ENCODE data around the gene SPRYD3. TPM values are rescaled to one million over a fixed set of nuclear protein-coding genes. Genes with fewer than 3 reads are reported as not detected.
"Not testable (repeated sequence)": the region's sequence is repeated elsewhere in the genome, so short reads cannot be mapped to it uniquely, and the experiment has no call there.

Gene SPRYD3
- total RNA-seq, 1 donor = 26.8 TPM

GRCh38 chr12:53113136-53113705 is 34.0 kb upstream of the SPRYD3 start:
- no peak overlapping the region for H2AFZ ChIP-seq (ENCODE audit: low read length)
- H3K9me3 ChIP-seq (ENCODE audit: low read depth, low read length) = no peaks in the 10 kb centered on the region

GRCh38 chr12:53112431-53112830 is 33.2 kb upstream of the SPRYD3 start:
- not testable (repeated sequence) for H3K4me2 ChIP-seq (ENCODE audit: insufficient read depth, low read length); H3K9me3 ChIP-seq (ENCODE audit: low read depth, low read length); H2AFZ ChIP-seq (ENCODE audit: low read length); H3K79me2 ChIP-seq (ENCODE audit: insufficient read depth, low read length); H3K27ac ChIP-seq (ENCODE audit: low read depth, low read length); H4K20me1 ChIP-seq (ENCODE audit: insufficient read depth, low read length); H3K36me3 ChIP-seq (ENCODE audit: insufficient read depth, low read length); H3K4me3 ChIP-seq (ENCODE audit: insufficient read depth, low read length); H3K27me3 ChIP-seq (ENCODE audit: insufficient read depth, low read length); H3K4me1 ChIP-seq (ENCODE audit: insufficient read depth, low read length)
- peak; percentile 43 for DNase-seq (ENCODE audit: insufficient read length, low spot score, missing footprints)

More at GRCh38 chr12:53113136-53113705, 34.0 kb upstream of the SPRYD3 start:
- no peak for TF ChIP-seq CTCF (IDR thresholded peaks at IDR 0.05; ENCODE audit: extremely low read depth, low read depth, low read length)
- H3K27me3 ChIP-seq (ENCODE audit: insufficient read depth, low read length) = no peaks in the 10 kb centered on the region
- no peak overlapping the region for H3K4me3 ChIP-seq (ENCODE audit: insufficient read depth, low read length)
- no peaks in the 10 kb centered on the region for H3K4me1 ChIP-seq (ENCODE audit: insufficient read depth, low read length)
- H3K36me3 ChIP-seq (ENCODE audit: insufficient read depth, low read length) = no peaks in the 10 kb centered on the region
- H3K79me2 ChIP-seq (ENCODE audit: insufficient read depth, low read length) = no peaks in the 10 kb centered on the region
- H3K4me2 ChIP-seq (ENCODE audit: insufficient read depth, low read length) = no peak overlapping the region
- no peak for DNase-seq (ENCODE audit: insufficient read length, low spot score, missing footprints)
- H3K27ac ChIP-seq (ENCODE audit: low read depth, low read length) = no peak overlapping the region
- H4K20me1 ChIP-seq (ENCODE audit: insufficient read depth, low read length) = no peaks in the 10 kb centered on the region

- H2AFZ ChIP-seq (ENCODE audit: low read length) = no peak overlapping the region
- H3K9me3 ChIP-seq (ENCODE audit: low read depth, low read length) = no peaks in the 10 kb centered on the region
- H3K4me2 ChIP-seq (ENCODE audit: insufficient read depth, low read length) = no peak overlapping the region
- no peaks in the 10 kb centered on the region for H4K20me1 ChIP-seq (ENCODE audit: insufficient read depth, low read length)
- H3K4me3 ChIP-seq (ENCODE audit: insufficient read depth, low read length) = no peak overlapping the region
- TF ChIP-seq CTCF (IDR thresholded peaks at IDR 0.05; ENCODE audit: extremely low read depth, low read depth, low read length) = no peak
- no peaks in the 10 kb centered on the region for H3K27me3 ChIP-seq (ENCODE audit: insufficient read depth, low read length)
- no peak overlapping the region for H3K27ac ChIP-seq (ENCODE audit: low read depth, low read length)
- no peak for DNase-seq (ENCODE audit: insufficient read length, low spot score, missing footprints)
- peaks cover 1% of the 10 kb centered on the region for H3K36me3 ChIP-seq (ENCODE audit: insufficient read depth, low read length)
- no peaks in the 10 kb centered on the region for H3K4me1 ChIP-seq (ENCODE audit: insufficient read depth, low read length)
- H3K79me2 ChIP-seq (ENCODE audit: insufficient read depth, low read length) = no peaks in the 10 kb centered on the region
Measured at GRCh38 chr12:53107122-53107521, 27.9 kb upstream of the SPRYD3 start.

GRCh38 chr12:53105712-53106439 is 26.7 kb upstream of the SPRYD3 start:
- Histone ChIP-seq H4K20me1 (ENCODE audit: insufficient read depth, low read length) (no peaks in the 10 kb centered on the region), H2AFZ (ENCODE audit: low read length) (no peak overlapping the region), H3K4me1 (ENCODE audit: insufficient read depth, low read length) (no peaks in the 10 kb centered on the region), H3K4me3 (ENCODE audit: insufficient read depth, low read length) (no peak overlapping the region), H3K27me3 (ENCODE audit: insufficient read depth, low read length) (no peaks in the 10 kb centered on the region), H3K79me2 (ENCODE audit: insufficient read depth, low read length) (no peaks in the 10 kb centered on the region), H3K36me3 (ENCODE audit: insufficient read depth, low read length) (peaks cover 8% of the 10 kb centered on the region), H3K9me3 (ENCODE audit: low read depth, low read length) (no peaks in the 10 kb centered on the region), H3K4me2 (ENCODE audit: insufficient read depth, low read length) (no peak overlapping the region), H3K27ac (ENCODE audit: low read depth, low read length) (no peak overlapping the region)
- DNase-seq (ENCODE audit: insufficient read length, low spot score, missing footprints) = peak; percentile 44
- no peak for TF ChIP-seq CTCF (IDR thresholded peaks at IDR 0.05; ENCODE audit: extremely low read depth, low read depth, low read length)

All from osteoblast (primary cell).